ACHN (cell line): ENCODE measurements around the gene TOMT.
"Not testable (repeated sequence)": the region's sequence is repeated elsewhere in the genome, so short reads cannot be mapped to it uniquely, and the experiment has no call there.

Experiments used
- DNase-seq: peaks from one replicate; pipeline ENCODE4 v3.0.0-alpha.2; 2015
- in situ Hi-C: cut with HindIII; loops from 2 replicates; pipeline ENCODE4 v1.10.0; 2017; ENCODE audit warnings: low sequenced_read_pairs, low pct_ligation_motif_present, low pct_unique_long_range_greater_than_20kb

The TOMT gene

DNA sequence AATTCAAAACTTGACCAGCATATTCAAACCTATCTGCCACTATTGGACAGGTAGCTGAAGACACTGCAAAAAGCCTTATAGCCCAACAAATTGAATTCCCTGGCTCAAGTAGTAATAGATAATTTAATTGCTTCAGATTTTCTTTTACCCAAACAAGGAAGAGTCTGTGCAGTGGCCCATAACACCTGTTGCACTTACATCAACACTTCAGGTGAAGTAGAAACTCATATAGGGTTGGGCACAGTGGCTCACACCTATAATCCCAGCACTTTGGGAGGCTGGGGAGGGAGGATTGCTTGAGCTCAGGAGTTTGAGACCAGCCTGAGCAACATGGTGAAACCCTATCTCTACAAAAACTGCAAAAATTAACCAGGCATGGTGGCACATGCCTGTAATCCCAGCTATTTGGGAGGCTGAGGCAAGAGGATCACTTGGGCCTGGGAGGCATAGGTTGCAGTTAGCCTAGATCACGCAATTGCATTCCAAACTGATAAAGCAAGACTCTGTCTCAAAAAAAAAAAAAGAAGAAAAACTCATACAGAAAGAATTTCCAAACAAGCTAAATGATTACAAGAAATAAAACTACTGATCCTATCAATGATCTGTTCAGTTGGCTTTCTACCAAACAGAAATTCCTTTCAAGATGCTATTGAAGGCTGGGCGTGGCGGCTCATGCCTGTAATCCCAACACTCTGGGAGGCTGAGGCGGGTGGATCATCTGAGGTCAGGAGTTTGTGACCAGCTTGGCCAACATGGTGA, 39.3 kb downstream of the TOMT start:
- DNase-seq: peak; percentile 95
- in situ Hi-C loops: no loop called here

DNA sequence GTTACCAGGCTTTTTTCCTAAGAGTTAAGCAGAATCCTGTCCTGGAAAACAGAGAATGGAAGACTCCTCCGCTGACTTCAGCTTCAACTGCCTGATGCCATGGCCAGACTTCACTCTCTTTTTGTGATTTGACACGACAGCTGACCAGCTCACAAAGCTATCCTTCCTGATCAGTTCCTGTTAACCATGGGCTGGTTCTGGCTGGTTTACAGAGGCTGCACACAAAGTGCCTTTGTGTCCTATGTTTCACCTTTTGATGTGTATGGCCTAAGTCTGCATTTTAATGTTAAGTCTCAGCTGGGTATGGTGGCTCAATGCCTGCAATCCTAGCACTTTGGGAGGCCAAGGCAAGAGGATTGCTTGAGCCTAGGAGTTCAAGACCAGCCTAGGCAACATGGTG, 40.9 kb downstream of the TOMT start:
- in situ Hi-C loops: no loop called here
- no peak for DNase-seq

DNA sequence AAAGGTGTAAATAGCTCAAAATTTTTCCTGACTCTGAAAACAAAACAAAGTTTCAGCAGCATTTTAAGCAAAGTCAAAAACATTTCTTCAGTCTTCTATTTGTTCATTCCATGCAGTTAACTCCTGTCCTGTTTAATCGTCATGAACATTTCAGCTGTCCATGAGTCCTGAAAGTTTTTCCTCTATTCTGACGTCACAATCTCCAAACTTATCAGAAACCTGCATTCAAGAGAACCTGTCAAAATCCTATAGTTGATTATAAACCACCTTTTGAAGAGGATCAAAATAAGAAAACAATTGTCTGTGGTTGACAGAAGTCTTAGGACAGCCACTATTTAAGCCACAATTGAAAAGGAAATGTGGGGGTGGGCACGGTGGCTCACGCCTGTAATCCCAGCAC, 45.2 kb downstream of the TOMT start:
- in situ Hi-C loops: no loop called here
- no peak for DNase-seq

DNA sequence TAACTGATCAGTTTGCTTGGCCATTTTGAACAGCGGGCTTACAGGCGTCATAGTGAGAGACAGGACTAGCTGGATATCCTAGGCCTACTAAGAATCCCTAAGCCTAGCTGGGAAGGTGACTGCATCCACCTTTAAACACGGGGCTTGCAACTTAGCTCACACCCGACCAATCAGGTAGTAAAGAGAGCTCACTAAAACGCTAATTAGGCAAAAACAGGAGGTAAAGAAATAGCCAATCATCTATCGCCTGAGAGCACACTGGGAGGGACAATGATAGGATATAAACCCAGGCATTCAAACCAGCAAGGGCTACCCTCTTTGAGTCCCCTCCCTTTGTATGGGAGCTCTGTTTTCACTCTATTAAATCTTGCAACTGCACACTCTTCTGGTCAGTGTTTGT, 48.1 kb downstream of the TOMT start:
- DNase-seq, in situ Hi-C loops: not testable (repeated sequence)

DNA sequence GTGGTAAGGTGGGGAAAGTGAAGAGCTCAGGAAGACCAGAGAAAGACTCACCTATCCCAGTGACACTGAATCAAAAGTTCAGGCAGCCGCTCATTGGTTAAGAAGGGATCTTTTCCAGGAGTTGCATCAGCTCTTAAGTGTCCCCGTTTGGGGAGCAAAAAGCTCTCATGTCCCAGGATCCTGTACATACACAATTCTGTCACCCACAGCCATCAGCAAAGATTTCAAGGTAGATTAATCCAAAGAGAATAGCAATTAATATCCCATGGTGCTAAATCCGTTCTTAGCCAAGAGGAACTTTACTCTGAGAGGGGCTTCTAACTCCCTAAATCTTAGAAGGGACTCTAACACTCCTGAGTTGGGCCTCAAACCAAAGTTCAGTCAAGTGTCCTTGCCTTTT, 49.1 kb downstream of the TOMT start:
- in situ Hi-C loops: no loop called here
- no peak for DNase-seq

DNA sequence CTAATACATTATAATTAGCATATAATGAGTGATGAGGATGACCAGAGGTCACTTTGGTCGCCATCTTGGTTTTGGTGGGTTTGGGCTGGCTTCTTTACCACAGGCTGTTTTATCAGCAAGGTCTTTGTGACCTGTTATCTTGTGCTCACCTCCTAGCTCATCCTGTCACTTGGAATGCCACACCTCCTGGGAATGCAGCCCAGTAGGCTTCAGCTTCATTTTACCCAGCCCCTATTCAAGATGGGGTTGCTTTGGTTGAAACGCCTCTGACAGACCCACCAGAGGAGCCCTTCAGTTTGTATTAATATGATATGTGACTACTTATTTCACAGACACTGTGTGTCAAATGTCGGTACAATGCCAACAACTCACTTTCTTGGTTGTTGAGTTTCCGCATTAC, 50.0 kb downstream of the TOMT start:
- in situ Hi-C loops: no loop called here
- no peak for DNase-seq

DNA sequence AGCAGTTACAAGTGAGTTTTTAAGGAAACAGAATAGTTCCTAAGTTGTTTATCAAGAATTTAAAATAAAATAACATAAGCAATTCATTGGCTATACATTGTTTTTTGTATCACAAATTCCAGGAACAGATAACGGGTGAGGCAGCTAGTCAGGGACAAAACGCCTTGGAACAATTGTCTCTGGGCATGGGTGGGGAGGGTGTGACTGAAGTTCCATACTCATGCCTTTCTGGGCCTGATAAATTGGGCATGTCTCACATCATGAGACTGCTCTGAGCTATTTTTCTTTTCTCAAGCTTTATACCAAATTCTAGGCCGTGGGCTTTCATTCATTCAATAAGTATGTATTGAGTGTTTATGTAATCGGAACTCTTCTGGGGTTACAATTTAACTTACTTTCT, 51.4 kb downstream of the TOMT start:
- in situ Hi-C loops: no loop called here

More for the DNA sequence above, 51.4 kb downstream of the TOMT start:
- DNase-seq: no peak
